ENCODE data around the gene MOV10.

The MOV10 gene

GRCh38 chr1:112689196-112689841, 14.9 kb downstream of the MOV10 start:
- no peak for DNase-seq (ENCODE audit: low read depth)
- H3K4me3 ChIP-seq (replicated peaks; ENCODE audit: low read depth, low read length), result no peak overlapping the region
- no peak for TF ChIP-seq CTCF (IDR thresholded peaks at IDR 0.05; ENCODE audit: low read length, missing control alignments)

GRCh38 chr1:112689842-112690237, 15.4 kb downstream of the MOV10 start:
- TF ChIP-seq CTCF (IDR thresholded peaks at IDR 0.05; ENCODE audit: low read length, missing control alignments), result no peak
- no peak for DNase-seq (ENCODE audit: low read depth)

GRCh38 chr1:112692681-112693080, 18.2 kb downstream of the MOV10 start:
- H3K4me3 ChIP-seq (replicated peaks; ENCODE audit: low read depth, low read length), result no peak overlapping the region
- no peak for TF ChIP-seq CTCF (IDR thresholded peaks at IDR 0.05; ENCODE audit: low read length, missing control alignments)
- DNase-seq (ENCODE audit: low read depth), result no peak

More at GRCh38 chr1:112689842-112690237, 15.4 kb downstream of the MOV10 start:
- no peak overlapping the region for H3K4me3 ChIP-seq (replicated peaks; ENCODE audit: low read depth, low read length)

- no peak overlapping the region for H3K4me3 ChIP-seq (replicated peaks; ENCODE audit: low read depth, low read length)
- no peak for DNase-seq (ENCODE audit: low read depth)
- no peak for TF ChIP-seq CTCF (IDR thresholded peaks at IDR 0.05; ENCODE audit: low read length, missing control alignments)
Observed at GRCh38 chr1:112693821-112694220, 19.4 kb downstream of the MOV10 start.

- DNase-seq (ENCODE audit: low read depth), result no peak
- no peak for TF ChIP-seq CTCF (IDR thresholded peaks at IDR 0.05; ENCODE audit: low read length, missing control alignments)
- no peak overlapping the region for H3K4me3 ChIP-seq (replicated peaks; ENCODE audit: low read depth, low read length)
Observed at GRCh38 chr1:112694363-112694929, 20.0 kb downstream of the MOV10 start.

GRCh38 chr1:112695276-112695675, 20.8 kb downstream of the MOV10 start:
- no peak for TF ChIP-seq CTCF (IDR thresholded peaks at IDR 0.05; ENCODE audit: low read length, missing control alignments)
- DNase-seq (ENCODE audit: low read depth), result no peak
- no peak overlapping the region for H3K4me3 ChIP-seq (replicated peaks; ENCODE audit: low read depth, low read length)

Data from fibroblast of pulmonary artery (primary cell).